GM18508 (cell line): ENCODE results near the gene CDH13.

Experiments
- ATAC-seq: cut with Tn5 transposase; IDR thresholded peaks from one replicate; pipeline ENCODE4 v1.9.1; 2021; ENCODE audit warnings: moderate number of reproducible peaks; ENCODE audit not compliant: insufficient read depth, unreplicated experiment

The CDH13 gene

GRCh38 chr16:82625066-82625968 is 1.5 kb upstream of the CDH13 start:
- ATAC-seq: no peak

DNA sequence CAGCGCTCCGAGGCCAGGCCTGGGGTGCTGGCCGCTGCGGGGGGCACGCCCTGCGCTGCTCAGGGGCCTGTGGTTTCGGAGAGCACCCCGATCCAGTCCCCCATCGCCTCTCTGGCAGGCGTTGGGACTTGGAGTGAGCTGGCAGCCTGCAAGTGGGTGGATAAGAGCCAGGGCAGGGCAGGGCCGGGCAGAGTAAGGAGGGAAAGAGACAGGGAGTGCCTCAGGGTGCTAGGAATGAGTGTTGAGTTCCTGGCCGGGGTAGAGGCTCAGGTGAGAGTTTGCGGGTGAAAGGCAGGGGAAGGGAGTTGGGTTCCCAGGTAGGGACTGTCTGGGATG is 1.3 kb downstream of the CDH13 start:
- ATAC-seq: no peak

GRCh38 chr16:82628711-82629110 is 1.9 kb downstream of the CDH13 start:
- no peak for ATAC-seq

DNA sequence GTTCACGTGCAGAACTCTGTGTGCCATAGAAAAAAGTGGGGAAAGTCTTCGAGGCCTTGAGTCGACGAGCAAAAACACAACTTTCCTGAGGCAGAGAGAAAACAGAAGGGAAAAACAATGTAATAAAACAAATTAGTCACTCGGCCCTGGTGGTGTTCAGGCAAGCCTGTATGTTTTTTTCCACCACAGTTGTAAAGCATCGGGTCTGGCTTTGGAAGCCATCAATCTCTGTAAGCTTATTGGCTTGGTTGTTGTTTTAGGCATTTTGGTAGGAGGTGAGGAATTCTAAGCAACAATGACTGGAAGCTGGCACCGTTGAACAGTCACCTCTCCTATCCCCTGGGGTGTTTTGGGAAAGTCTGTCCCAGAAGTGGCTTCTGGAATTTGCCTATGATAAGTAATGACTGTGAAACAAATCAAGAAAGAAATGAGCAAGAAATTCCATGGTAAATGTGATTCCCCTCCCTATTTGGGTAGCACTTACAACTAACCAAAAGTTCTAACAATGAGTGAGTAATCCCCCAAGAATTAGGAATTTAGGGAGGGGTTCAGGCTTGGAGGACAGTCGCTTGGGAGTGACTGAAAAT is 2.8 kb downstream of the CDH13 start:
- ATAC-seq: no peak

DNA sequence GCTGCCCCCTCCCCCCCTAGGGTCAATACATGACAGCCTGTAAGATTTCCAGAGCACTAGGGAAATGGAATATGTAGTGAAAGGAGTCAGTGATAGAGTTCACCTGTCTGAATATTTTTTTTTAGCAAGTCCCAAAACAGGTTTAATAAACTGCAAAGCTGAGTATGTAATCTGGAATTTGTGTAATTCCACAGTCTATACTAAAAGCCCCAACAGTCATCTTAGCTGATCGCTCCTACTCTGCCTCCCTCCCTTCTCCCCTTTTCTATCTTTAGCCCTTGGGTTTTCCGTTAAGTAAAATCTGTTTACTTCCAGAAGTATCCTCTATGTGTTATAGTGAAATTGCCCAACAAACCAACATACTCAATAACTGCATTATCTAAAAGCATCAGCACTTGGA is 3.5 kb downstream of the CDH13 start:
- ATAC-seq: no peak

DNA sequence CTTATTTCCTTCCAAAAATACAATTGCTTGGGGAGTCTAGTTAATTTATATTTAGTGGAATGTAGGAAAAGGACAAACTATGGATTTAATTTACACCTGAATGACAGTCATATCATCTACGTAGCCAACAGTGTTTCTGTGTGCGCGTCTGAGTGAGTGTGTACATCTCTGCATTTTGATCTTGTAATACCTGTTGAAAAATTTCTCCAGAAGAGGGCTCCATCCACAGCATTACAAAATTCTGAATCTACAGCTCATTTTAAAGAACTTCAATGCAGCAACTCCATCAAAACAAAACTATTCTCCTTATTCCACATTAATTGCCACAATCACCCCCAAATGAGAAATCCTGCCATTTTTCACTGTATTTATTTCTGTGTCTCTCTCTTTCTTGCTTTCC is 3.9 kb downstream of the CDH13 start:
- ATAC-seq: no peak

DNA sequence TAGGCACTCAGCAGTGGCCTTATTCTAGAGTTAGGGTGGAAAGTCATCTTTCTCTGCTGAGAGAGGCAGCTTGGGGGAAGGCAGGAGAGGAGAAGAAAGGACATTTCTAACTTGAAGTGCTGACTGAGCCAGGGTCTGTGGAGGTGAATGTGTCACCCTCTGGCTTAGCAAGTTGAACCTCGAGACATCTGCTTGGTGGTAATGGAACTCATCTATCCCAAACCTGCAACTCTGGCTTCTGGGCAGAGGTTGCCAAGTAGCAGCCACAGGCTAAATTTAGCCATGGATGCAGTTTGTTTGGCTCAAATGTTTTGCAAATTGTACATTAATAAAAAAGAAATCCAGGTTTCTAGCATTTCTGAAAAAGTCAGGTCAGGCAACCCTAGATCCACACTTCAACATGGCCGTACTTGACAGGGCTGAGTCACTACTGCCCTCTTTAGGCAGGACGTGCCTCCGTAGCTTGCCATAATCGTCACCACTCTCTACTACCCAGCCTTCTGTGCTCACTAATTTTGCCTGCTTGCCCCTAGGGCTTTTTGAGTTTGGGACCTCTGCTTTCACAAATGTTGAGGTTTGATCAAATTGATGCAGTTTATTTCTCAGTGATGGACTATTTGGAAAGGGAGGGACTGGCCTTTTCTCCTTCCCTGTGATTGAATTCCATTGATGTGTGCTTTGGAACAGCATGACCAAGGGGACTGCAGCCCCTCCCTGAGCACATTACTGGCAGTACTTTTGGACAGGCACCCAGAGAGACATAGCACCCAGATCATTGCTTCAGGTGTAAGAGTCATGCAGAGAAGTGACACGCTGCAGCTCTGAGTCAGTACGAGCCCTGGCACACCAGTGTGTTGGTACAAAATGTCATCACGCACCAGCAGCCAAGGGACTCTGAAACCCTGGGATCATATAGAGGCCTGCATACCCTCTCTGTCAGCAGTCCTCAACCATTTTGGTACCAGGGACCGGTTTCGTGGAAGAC is 5.2 kb downstream of the CDH13 start:
- no peak for ATAC-seq

GRCh38 chr16:82633964-82634600 is 7.3 kb downstream of the CDH13 start:
- ATAC-seq: no peak

DNA sequence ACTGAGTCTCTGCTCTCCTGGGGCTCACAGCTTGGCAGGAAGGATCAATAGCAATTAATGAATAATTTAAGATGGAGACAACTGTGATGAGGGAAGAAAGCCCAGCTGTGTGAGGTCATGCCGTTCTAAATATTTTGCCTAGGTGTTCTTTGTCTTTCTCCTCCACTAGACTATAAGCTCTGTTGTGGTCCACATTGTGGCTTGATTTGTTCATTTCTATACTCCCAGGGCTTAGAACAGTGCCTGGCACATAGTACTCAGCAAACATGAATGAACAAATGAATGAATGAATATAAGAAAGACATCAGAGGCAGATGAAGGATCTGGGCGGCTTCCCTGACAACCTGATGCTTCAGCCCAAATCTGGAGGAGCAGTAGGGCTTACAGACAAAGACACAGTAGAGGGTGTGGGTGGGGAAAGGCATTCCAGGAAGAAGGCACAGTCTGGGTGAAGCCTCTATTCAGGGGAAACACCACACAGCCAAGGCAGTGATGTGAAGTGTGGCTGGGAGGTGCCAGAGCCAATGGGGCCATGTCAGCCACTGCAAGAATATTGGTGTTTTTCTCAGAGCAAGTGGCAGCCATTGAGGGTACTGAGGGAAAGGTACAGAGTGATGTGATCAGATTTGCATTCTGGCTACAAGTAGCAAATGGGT is 8.3 kb downstream of the CDH13 start:
- ATAC-seq: no peak

- no peak for ATAC-seq
Measured at GRCh38 chr16:82636485-82636884, 9.7 kb downstream of the CDH13 start.

GRCh38 chr16:82636958-82637357 is 10.2 kb downstream of the CDH13 start:
- ATAC-seq: no peak

- no peak for ATAC-seq
Measured at GRCh38 chr16:82638095-82638798, 11.5 kb downstream of the CDH13 start.

GRCh38 chr16:82639263-82639662 is 12.5 kb downstream of the CDH13 start:
- no peak for ATAC-seq

GRCh38 chr16:82639666-82640336 is 13.0 kb downstream of the CDH13 start:
- ATAC-seq: no peak

- ATAC-seq: no peak
Measured at GRCh38 chr16:82641336-82641984, 14.7 kb downstream of the CDH13 start.

GRCh38 chr16:82643136-82643535 is 16.4 kb downstream of the CDH13 start:
- no peak for ATAC-seq

DNA sequence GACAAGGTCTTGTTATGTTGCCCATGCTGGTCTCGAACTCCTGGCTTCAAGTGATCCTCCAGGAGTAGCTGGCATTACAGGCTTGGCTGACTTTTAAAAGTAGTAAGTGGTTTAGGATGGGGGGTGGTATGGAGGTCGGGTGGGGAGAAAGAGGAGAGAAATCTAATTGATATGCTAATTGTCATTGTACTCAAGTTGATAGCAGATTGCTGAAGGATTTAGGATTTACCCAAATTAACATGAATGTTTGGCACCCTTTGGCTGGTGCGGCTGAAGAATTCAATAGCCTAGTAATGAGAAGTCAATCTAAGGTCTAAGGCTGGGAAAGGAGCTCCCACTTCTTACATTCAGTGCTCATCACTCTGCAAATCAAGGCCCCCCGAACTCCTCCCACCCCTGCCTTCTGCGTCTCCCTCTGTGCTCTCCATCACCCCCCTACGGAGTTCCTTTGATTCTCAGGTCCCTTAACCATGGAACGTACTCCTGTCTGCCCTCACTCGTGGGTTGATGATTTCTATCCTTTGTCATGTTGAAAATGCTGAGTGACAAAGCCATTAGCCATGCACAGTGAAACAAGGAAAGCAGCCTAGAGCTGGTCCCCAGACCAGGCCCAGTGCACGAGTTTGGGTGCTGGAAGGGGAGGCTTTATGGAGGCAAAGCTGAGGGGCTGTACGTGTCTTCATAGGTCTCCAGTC is 17.3 kb downstream of the CDH13 start:
- no peak for ATAC-seq

DNA sequence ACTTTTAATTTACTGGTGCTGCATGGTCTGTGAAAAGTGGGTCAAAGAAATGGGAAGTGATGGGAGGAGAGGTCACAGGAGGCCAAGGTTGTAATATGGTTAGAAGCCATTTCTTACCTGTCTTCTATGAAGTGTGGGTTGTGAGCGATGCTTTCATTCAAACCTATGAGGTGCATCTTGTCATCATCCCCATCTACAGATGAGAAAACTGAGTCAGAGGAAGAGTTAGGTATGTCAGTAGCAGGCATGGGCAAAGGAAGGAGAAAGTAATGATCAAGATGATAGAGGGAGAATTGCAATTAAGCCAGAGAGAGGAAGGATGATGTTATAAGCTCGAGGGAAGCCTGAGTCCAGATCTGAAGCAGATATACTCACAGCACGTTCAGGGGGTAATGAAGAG is 19.7 kb downstream of the CDH13 start:
- ATAC-seq: no peak
